GM10248 (cell line): Measurements from ENCODE around the gene GJC1.

ENCODE experiments used
- CTCF ChIA-PET: fragments of 300-600 bp; sonication (Branson Sonifier 250); formaldehyde crosslinking; extraction: SDS; loops from one replicate; lab custom pipeline; 2021; ENCODE audit warnings: antibody characterized with exemption; lab: Yijun Ruan, JAX
- POLR2A ChIA-PET: fragments of 350-650 bp; sonication (Branson Sonifier 250); formaldehyde crosslinking; extraction: SDS; loops from one replicate; lab custom pipeline; 2020; ENCODE audit warnings: antibody characterized with exemption; lab: Yijun Ruan, JAX
- DNase-seq: peaks from one replicate; pipeline ENCODE4 v3.0.0; 2012; ENCODE audit errors: extremely low spot score
- TF ChIP-seq, protein P1 (sequence below): IDR thresholded peaks from 2 replicates; pipeline ENCODE4 v1.5.1; 2012; ENCODE audit warnings: mild to moderate bottlenecking, low read depth; ENCODE audit errors: extremely low read depth, missing control alignments, control extremely low read depth

Gene GJC1

DNA sequence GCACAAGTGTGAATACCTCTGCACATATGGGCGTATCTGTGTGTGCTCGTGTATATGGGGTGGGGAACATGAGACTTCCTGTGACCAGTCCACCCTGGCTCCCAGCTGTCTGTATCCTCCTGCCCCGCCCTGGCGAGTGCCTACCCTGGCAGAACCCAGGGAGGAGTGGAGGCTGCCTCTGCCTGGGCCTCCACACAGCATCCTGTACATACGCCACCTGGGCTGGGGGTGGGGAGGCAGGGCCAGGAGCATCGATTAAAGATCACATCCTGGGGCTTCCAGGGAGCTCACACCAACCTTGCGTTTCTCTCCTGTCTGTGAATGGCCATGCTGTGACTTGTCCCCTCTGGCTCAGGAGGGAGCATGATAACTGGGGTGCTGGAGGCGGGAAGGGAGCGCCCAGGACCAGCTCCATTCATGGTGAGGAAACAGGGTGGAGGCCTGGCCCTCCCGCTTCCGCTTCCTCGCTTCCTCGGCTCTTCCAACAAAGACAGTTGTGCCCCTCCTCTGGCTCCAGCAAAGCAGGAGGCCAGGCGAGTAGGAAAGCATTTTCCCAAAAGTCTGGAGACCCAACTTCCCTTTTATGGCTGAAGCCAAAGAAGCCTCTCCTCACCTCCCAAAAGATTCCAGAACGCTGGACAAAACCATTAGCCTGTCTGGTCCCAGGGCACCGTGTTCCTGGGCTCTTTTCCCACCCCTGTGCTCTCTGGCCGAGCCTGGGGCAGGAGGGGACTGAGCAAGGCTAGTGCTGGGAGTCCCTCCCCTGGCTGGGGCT lies 48.3 kb downstream of the GJC1 start:
- POLR2A ChIA-PET = no interaction called here
- TF ChIP-seq, protein P1, sequence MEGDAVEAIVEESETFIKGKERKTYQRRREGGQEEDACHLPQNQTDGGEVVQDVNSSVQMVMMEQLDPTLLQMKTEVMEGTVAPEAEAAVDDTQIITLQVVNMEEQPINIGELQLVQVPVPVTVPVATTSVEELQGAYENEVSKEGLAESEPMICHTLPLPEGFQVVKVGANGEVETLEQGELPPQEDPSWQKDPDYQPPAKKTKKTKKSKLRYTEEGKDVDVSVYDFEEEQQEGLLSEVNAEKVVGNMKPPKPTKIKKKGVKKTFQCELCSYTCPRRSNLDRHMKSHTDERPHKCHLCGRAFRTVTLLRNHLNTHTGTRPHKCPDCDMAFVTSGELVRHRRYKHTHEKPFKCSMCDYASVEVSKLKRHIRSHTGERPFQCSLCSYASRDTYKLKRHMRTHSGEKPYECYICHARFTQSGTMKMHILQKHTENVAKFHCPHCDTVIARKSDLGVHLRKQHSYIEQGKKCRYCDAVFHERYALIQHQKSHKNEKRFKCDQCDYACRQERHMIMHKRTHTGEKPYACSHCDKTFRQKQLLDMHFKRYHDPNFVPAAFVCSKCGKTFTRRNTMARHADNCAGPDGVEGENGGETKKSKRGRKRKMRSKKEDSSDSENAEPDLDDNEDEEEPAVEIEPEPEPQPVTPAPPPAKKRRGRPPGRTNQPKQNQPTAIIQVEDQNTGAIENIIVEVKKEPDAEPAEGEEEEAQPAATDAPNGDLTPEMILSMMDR = no peak
- CTCF ChIA-PET = interaction anchor here (0.7 to 17.1 kb wide), 7 partner anchors 10 to 354 kb away, joined by 3 to 454 read pairs (median 3); partner anchors contain the start of gene ACBD4
- no peak for DNase-seq

DNA sequence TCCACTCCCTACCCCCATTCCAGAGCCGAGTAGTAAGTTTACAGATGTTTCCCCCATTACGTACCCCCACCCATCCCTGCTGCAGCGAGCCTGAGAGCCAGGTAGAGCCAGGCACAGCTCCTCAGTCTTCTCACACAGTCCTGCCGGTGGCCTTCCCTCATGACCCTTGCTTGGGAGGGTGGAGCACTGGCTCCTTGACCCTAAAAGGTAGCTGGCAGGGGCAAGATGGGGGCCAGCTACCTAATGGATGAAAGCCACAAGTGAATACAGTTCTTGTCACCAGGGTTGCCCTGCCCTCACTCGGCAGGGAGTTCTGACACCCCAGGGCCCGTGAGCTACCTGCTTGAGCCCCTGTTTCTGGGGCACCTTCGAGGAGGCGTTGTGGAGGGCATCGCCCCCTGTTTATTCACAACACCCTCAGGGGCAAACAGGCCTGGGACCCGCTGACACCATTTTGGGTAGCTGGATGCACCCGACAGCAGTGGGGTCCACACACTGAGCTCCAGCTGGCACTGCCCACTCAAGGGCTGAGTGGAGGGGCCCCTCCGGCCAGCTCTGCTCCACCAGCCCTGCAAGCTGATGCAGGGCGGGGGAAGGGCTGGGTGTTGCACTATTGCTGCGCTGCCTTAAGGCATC lies 49.1 kb downstream of the GJC1 start:
- POLR2A ChIA-PET = no interaction called here
- TF ChIP-seq, protein P1 = no peak
- no peak for DNase-seq
- CTCF ChIA-PET = interaction anchor here (0.7 to 17.1 kb wide), 11 partner anchors 9 to 354 kb away, joined by 3 to 454 read pairs (median 7); partner anchors contain the start of gene ACBD4

DNA sequence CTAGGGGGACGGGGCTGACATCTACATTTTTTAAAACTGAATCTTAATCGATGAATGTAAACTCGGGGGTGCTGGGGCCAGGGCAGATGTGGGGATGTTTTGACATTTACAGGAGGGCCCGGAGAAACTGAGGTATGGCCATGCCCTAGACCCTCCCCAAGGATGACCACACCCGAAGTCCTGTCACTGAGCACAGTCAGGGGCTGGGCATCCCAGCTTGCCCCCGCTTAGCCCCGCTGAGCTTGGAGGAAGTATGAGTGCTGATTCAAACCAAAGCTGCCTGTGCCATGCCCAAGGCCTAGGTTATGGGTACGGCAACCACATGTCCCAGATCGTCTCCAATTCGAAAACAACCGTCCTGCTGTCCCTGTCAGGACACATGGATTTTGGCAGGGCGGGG lies 49.9 kb downstream of the GJC1 start:
- no peak for DNase-seq
- CTCF ChIA-PET = interaction anchor here (0.6 to 17.1 kb wide), 27 partner anchors 13 to 369 kb away, joined by 3 to 454 read pairs (median 7); partner anchors contain the start of genes ACBD4, ADAM11 and HIGD1B
- POLR2A ChIA-PET = no interaction called here
- TF ChIP-seq, protein P1 = no peak

DNA sequence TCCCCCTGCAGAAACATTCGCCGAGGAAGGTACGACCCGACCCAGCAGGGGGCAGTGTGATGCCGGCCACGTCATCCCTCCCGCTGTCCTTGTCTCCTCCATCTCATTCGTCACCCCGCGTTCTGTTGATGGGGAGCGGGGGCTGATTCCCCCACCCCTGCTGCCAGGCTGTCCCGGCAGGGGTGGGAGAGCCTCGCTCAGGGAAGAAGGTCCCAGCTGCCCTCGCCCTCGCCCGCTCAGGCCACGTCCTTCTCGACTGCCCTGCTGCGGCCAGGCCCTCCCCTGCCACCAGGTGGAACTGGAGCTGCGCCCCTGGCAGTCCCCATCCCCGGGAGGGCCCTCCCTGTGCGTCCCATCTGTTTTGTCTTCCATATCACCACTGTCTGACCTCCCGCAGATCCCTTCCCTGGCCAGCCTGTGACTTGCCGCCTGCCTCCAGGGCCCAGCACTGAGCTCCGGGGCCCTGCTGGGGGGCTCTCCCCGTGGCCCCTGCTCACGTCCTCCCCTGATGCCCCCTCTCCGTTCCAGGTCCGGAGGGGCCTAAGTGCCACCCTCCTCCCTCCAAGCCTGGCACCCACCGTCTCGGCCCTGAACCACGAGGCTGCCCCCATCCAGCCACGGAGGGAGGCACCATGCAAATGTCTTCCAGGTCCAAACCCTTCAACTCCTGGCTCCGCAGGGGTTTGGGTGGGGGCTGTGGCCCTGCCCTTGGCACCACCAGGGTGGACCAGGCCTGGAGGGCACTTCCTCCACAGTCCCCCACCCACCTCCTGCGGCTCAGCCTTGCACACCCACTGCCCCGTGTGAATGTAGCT lies 50.7 kb downstream of the GJC1 start:
- POLR2A ChIA-PET = no interaction called here
- CTCF ChIA-PET = interaction anchor here (0.6 to 17.1 kb wide), 53 partner anchors 9 to 370 kb away, joined by 3 to 454 read pairs (median 5); partner anchors contain the start of genes ACBD4, ADAM11, DBF4B and HIGD1B
- peak; percentile 89 for DNase-seq
- TF ChIP-seq, protein P1 = peak; percentile 91

GRCh38 chr17:44778656-44779210 lies 51.4 kb downstream of the GJC1 start:
- TF ChIP-seq, protein P1 = no peak
- no peak for DNase-seq
- POLR2A ChIA-PET = interaction anchor here (0.6 kb wide), 1 partner anchor 39 kb away, joined by 4 read pairs; no protein-coding TSS in a partner anchor
- CTCF ChIA-PET = interaction anchor here (0.6 to 17.1 kb wide), 42 partner anchors 8 to 371 kb away, joined by 3 to 454 read pairs (median 5); partner anchors contain the start of genes ACBD4, ADAM11 and DBF4B
